Sigmoid colon (tissue), 4 donors: ENCODE measurements around the gene MYL6.

Source experiments
- EP300 ChIP-seq, 4 donors: sonication (generic); formaldehyde crosslinking; IDR thresholded peaks; one replicate each; pipeline ENCODE4 v1.6.1; 2017; ENCODE audit warnings: antibody characterized with exemption in 4 of 4
- TF ChIP-seq, protein P1 (sequence below), 4 experiments: fragments of 450-650 bp in 3 of 4; fragments of 200-600 bp in 1 of 4; IDR thresholded peaks; one replicate each; pipeline ENCODE4 v1.5.1; 2016 to 2019; ENCODE audit warnings: antibody characterized with exemption in 4 of 4, mild to moderate bottlenecking in 3 of 4, moderate library complexity in 2 of 4

DNA sequence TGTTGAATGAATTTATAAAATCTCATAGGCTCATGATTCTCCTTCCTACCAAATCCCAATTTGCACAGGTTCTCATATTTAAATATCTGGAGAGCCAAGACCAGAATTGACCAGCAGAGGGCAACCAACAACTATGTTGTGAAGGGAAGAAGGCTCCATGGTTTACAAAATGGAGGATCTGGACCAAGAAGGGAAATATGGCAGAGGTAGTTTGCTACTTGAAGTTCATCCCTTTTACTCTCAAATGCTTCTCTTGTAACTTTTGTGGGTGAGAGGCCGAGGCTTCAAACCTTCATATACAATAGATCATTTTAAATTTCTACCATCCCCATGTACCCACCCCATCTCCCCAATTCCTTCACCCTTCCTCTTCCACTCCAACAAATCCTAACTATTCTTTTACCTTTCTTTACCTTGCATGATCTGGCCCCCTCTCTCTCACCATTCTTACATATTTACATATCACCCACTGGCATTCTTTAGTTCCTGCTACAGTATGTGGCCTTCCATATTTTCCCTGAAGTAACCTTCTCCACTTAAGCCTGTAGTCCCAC, 34.9 kb downstream of the MYL6 start:
- TF ChIP-seq EP300 (IDR thresholded peaks at IDR 0.05) = no peak
- TF ChIP-seq, protein P1, sequence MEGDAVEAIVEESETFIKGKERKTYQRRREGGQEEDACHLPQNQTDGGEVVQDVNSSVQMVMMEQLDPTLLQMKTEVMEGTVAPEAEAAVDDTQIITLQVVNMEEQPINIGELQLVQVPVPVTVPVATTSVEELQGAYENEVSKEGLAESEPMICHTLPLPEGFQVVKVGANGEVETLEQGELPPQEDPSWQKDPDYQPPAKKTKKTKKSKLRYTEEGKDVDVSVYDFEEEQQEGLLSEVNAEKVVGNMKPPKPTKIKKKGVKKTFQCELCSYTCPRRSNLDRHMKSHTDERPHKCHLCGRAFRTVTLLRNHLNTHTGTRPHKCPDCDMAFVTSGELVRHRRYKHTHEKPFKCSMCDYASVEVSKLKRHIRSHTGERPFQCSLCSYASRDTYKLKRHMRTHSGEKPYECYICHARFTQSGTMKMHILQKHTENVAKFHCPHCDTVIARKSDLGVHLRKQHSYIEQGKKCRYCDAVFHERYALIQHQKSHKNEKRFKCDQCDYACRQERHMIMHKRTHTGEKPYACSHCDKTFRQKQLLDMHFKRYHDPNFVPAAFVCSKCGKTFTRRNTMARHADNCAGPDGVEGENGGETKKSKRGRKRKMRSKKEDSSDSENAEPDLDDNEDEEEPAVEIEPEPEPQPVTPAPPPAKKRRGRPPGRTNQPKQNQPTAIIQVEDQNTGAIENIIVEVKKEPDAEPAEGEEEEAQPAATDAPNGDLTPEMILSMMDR (IDR thresholded peaks at IDR 0.05) = peak; percentile 80 to 85 (median 82)
